Glutamatergic neuron (in vitro differentiated cells): ENCODE data around the gene CBLB. TPM values are rescaled to one million over a fixed set of nuclear protein-coding genes. Genes with fewer than 3 reads are reported as not detected.
A peak's percentile ranks its signal among the peaks of the same experiment; 100 is the strongest.

Experiments
- DNase-seq: peaks from one replicate; pipeline ENCODE4 v3.0.0; 2022
- H3K27ac Mint-ChIP-seq: one replicate; pipeline ENCODE4 v1.8.0; 2020; ENCODE audit warnings: mild to moderate bottlenecking, mixed read lengths, inconsistent platforms; ENCODE audit not compliant: unreplicated experiment
- H3K27me3 Mint-ChIP-seq: one replicate; pipeline ENCODE4 v1.8.0; 2020; ENCODE audit warnings: mild to moderate bottlenecking, moderate library complexity, mixed read lengths, inconsistent platforms; ENCODE audit not compliant: unreplicated experiment
- H3K36me3 Mint-ChIP-seq: one replicate; pipeline ENCODE4 v1.8.0; 2020; ENCODE audit warnings: mild to moderate bottlenecking, mixed read lengths, inconsistent platforms; ENCODE audit not compliant: unreplicated experiment
- H3K4me1 Mint-ChIP-seq: one replicate; pipeline ENCODE4 v1.8.0; 2020; ENCODE audit warnings: mild to moderate bottlenecking, low read depth, mixed read lengths, inconsistent platforms; ENCODE audit not compliant: unreplicated experiment
- H3K4me3 Mint-ChIP-seq: one replicate; pipeline ENCODE4 v1.8.0; 2020; ENCODE audit warnings: mild to moderate bottlenecking, mixed read lengths, inconsistent platforms; ENCODE audit not compliant: unreplicated experiment
- H3K9me3 Mint-ChIP-seq: one replicate; pipeline ENCODE4 v1.8.0; 2020; ENCODE audit warnings: mild to moderate bottlenecking, moderate library complexity, mixed read lengths, inconsistent platforms; ENCODE audit not compliant: unreplicated experiment
- total RNA-seq: library from RNA; stranded (reverse); fragmentation: NEBNext Ultra II Directional; extraction: Animal tissue kit (Norgen Biotek cat#: 25700); gene quantifications from one replicate; pipeline ENCODE4 v1.2.1, GENCODE V29; 2021; ENCODE audit not compliant: unreplicated experiment
- TF ChIP-seq, protein P1 (sequence below): fragments of 200-600 bp; sonication (generic); IDR thresholded peaks from one replicate; pipeline ENCODE4 v1.5.0; 2021; ENCODE audit not compliant: partially characterized antibody, unreplicated experiment

The CBLB gene
- total RNA-seq, 1 donor from 2014 or later: 269 TPM

DNA sequence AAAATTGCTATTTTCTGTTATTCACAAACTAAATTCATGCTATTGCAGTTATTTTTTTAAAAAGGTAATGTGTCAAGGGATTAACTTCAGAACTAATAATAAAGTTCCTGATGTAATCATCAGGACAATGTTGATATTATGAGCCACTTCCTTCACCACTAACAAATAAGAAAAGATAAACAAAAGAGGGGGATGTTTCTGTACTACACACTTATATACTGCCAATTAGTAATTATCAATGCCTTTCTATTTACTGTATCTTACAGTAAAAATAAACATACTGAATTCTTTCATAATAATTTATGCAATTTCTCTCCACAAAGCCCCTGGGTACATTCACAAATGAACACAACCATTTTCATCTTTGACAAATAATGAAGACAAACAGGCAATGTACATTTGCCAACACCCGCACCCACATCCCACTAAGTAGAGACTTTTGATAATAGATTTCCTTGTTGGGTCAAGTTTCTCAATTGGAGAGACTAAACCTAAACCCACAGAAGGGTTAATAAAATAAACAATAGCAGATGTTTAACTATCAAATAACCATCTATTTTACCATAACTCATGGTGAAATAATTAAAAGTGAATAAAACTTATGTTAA is 3.7 kb downstream of the CBLB start:
- H3K27ac Mint-ChIP-seq: no peak overlapping the region
- H3K4me3 Mint-ChIP-seq: peak overlapping the region; percentile 99
- H3K9me3 Mint-ChIP-seq: peaks cover 16% of the 10 kb centered on the region
- TF ChIP-seq, protein P1, sequence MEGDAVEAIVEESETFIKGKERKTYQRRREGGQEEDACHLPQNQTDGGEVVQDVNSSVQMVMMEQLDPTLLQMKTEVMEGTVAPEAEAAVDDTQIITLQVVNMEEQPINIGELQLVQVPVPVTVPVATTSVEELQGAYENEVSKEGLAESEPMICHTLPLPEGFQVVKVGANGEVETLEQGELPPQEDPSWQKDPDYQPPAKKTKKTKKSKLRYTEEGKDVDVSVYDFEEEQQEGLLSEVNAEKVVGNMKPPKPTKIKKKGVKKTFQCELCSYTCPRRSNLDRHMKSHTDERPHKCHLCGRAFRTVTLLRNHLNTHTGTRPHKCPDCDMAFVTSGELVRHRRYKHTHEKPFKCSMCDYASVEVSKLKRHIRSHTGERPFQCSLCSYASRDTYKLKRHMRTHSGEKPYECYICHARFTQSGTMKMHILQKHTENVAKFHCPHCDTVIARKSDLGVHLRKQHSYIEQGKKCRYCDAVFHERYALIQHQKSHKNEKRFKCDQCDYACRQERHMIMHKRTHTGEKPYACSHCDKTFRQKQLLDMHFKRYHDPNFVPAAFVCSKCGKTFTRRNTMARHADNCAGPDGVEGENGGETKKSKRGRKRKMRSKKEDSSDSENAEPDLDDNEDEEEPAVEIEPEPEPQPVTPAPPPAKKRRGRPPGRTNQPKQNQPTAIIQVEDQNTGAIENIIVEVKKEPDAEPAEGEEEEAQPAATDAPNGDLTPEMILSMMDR: no peak
- H3K36me3 Mint-ChIP-seq: peaks cover 5% of the 10 kb centered on the region
- peaks cover 7% of the 10 kb centered on the region for H3K27me3 Mint-ChIP-seq
- H3K4me1 Mint-ChIP-seq: peaks cover 17% of the 10 kb centered on the region
- DNase-seq: no peak

DNA sequence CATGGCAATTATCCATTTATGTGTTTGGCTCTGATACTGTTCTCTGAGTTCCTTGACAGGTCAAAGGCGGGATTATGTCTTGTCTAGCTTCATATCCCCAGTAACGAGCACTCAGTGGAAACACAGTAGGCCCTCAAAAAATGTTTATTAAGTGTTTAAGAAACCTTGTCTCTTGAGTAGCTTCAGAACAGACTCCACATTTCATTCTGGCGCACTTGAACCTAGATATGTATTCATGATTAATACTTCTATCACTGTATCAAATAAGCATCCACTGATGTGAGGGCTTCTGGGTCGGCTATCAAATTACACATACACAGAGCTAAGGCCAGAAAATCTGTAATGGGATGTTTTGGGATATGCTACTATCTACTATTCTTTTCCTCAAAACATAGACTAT is 4.6 kb downstream of the CBLB start:
- Mint-ChIP-seq H3K27me3 (peaks cover 4% of the 10 kb centered on the region), H3K4me1 (peaks cover 14% of the 10 kb centered on the region), H3K27ac (peak overlapping the region; percentile 67), H3K4me3 (peak overlapping the region; percentile 99), H3K9me3 (peaks cover 13% of the 10 kb centered on the region), H3K36me3 (peaks cover 5% of the 10 kb centered on the region)
- DNase-seq: no peak
- TF ChIP-seq, protein P1: no peak

DNA sequence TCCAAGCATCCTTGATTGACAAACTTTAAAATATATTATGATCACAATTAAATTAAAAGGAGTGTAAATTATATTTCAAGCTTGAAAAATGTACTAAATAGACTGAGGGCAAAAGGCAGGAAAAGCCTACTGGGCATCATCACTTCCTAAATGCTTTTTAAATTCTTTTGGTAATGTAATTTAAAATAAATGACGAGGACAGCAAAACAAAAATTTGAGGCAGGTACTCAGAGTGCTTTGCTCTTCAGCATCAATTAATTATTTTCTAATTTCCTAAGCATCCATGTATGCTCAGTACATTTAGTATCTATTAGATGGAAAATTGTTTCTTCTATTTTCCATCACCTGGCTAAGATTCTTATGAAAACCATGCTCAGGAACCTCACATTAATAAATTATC is 5.2 kb downstream of the CBLB start:
- Mint-ChIP-seq H3K27me3 (peaks cover 2% of the 10 kb centered on the region), H3K4me1 (peaks cover 14% of the 10 kb centered on the region), H3K36me3 (peaks cover 5% of the 10 kb centered on the region), H3K4me3 (peak overlapping the region; percentile 99), H3K27ac (peak overlapping the region; percentile 14), H3K9me3 (peaks cover 10% of the 10 kb centered on the region)
- TF ChIP-seq, protein P1: no peak
- no peak for DNase-seq

DNA sequence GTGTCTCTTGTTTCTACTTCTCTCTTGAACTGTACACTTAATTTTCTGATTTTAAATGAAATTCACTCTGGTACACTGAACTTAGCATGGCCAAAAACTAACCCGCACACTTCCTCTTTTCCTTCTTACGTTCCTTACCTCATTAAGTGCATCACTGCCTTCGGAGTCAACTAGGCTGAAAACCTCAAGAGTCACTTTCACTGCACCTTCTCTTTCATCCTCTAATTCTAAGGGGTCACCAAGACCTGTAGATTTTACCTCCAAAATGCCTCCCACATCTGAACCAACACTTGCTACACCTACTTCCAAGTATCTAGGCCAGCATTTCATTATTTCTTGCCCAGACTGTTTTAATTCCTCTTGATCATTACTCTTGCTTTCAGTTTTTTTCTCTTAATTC is 6.6 kb downstream of the CBLB start:
- Mint-ChIP-seq H3K4me3 (no peak overlapping the region), H3K9me3 (no peaks in the 10 kb centered on the region), H3K27me3 (peaks cover 2% of the 10 kb centered on the region), H3K4me1 (peaks cover 19% of the 10 kb centered on the region), H3K36me3 (no peaks in the 10 kb centered on the region), H3K27ac (no peak overlapping the region)
- no peak for DNase-seq
- TF ChIP-seq, protein P1: no peak

DNA sequence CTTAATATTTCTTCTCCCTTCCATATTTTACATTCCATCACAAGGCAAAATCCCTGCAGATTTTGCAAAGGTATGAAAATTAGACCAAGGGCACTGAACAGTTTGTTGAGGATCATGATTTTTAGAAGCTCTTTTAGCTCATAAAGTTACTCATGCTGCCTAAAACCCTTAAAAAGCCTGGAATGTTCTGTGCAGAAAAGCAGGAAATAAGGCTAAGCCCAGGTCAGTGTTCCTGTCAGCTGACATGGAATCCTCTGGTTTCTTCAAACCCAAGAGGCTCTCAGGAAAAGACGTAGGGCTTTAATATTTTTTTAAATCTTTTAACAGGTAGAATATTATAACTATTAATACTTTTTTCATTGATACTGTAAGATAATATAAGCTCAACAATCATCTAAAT is 8.2 kb downstream of the CBLB start:
- H3K4me1 Mint-ChIP-seq: peaks cover 19% of the 10 kb centered on the region

More for the DNA sequence above, 8.2 kb downstream of the CBLB start:
- Mint-ChIP-seq H3K36me3 (no peaks in the 10 kb centered on the region), H3K4me3 (no peak overlapping the region), H3K27me3 (no peaks in the 10 kb centered on the region), H3K9me3 (no peaks in the 10 kb centered on the region), H3K27ac (no peak overlapping the region)
- TF ChIP-seq, protein P1: no peak
- no peak for DNase-seq
